Calu3 (cell line): Measurements from ENCODE around the gene PODNL1. TPM values are rescaled to one million over a fixed set of nuclear protein-coding genes. Genes with fewer than 3 reads are reported as not detected.
"Not testable (repeated sequence)": the region's sequence is repeated elsewhere in the genome, so short reads cannot be mapped to it uniquely, and the experiment has no call there.

Source experiments
- BruUV-seq: library from RNA; stranded (reverse); fragments of 400-500 nt; replicated peaks from 2 replicates; lab custom pipeline; 2021; lab: Mats Ljungman, UMichigan
- CTCF ChIA-PET: fragments of 300-600 bp; sonication (Branson Sonifier 250); formaldehyde crosslinking; loops from one replicate; lab custom pipeline; 2022; ENCODE audit warnings: antibody characterized with exemption; lab: Charles Lee
- DNase-seq: peaks from one replicate; pipeline ENCODE4 v3.0.0; 2022
- H3K27ac Mint-ChIP-seq: one replicate; pipeline ENCODE4 v1.8.0; 2022; ENCODE audit warnings: mixed read lengths; ENCODE audit not compliant: unreplicated experiment
- H3K27me3 Mint-ChIP-seq: one replicate; pipeline ENCODE4 v1.8.0; 2022; ENCODE audit warnings: mixed read lengths; ENCODE audit not compliant: unreplicated experiment
- H3K36me3 Mint-ChIP-seq: one replicate; pipeline ENCODE4 v1.8.0; 2022; ENCODE audit warnings: mild to moderate bottlenecking, moderate library complexity, mixed read lengths; ENCODE audit not compliant: insufficient read depth, unreplicated experiment
- H3K4me1 Mint-ChIP-seq: one replicate; pipeline ENCODE4 v1.8.0; 2022; ENCODE audit warnings: mild to moderate bottlenecking, low read depth, mixed read lengths; ENCODE audit not compliant: unreplicated experiment
- H3K4me3 Mint-ChIP-seq: one replicate; pipeline ENCODE4 v1.8.0; 2022; ENCODE audit warnings: mild to moderate bottlenecking, low read depth, moderate library complexity, mixed read lengths; ENCODE audit not compliant: unreplicated experiment
- H3K9me3 Mint-ChIP-seq: one replicate; pipeline ENCODE4 v1.8.0; 2022; ENCODE audit warnings: low read depth, mixed read lengths; ENCODE audit not compliant: unreplicated experiment
- CTCF ChIP-seq: fragments of 200-600 bp; IDR thresholded peaks from one replicate; pipeline ENCODE4 v1.8.0; 2022; ENCODE audit warnings: antibody characterized with exemption; ENCODE audit not compliant: unreplicated experiment
- intact Hi-C: fragments of 100-400 bp; cut with micrococcal nuclease; formaldehyde crosslinking; loops from one replicate; pipeline ENCODE4 v1.10.0; 2022; ENCODE audit not compliant: unreplicated experiment
- total RNA-seq: library from RNA; stranded (reverse); gene quantifications from 2 replicates; pipeline ENCODE4 v1.2.3, GENCODE V29; 2022

Gene PODNL1
- total RNA-seq, 1 experiment from 2014 or later = not detected

GRCh38 chr19:13976446-13976845 lies 38.2 kb upstream of the PODNL1 start:
- CTCF ChIA-PET = no interaction called here
- no TSS peak for BruUV-seq
- Mint-ChIP-seq H3K4me1 (no peaks in the 10 kb centered on the region), H3K27ac (no peak overlapping the region), H3K9me3 (no peaks in the 10 kb centered on the region), H3K36me3 (peaks cover 4% of the 10 kb centered on the region), H3K4me3 (no peak overlapping the region), H3K27me3 (no peaks in the 10 kb centered on the region)
- no peak for DNase-seq
- intact Hi-C loops = loop anchor here (5.0 kb wide), 1 partner anchor 56 kb away; the partner anchor contains the start of gene IL27RA
- TF ChIP-seq CTCF = no peak

- peaks cover 4% of the 10 kb centered on the region for H3K36me3 Mint-ChIP-seq
- no TSS peak for BruUV-seq
- no peak for TF ChIP-seq CTCF
- no peak for DNase-seq
- CTCF ChIA-PET = no interaction called here
- no peak overlapping the region for H3K27ac Mint-ChIP-seq
- intact Hi-C loops = loop anchor here (5.0 kb wide), 1 partner anchor 56 kb away; the partner anchor contains the start of gene IL27RA
- H3K27me3 Mint-ChIP-seq = no peaks in the 10 kb centered on the region
- H3K9me3 Mint-ChIP-seq = no peaks in the 10 kb centered on the region
- H3K4me1 Mint-ChIP-seq = no peaks in the 10 kb centered on the region
- no peak overlapping the region for H3K4me3 Mint-ChIP-seq
These were observed 37.7 kb upstream of the PODNL1 start for GRCh38 chr19:13975870-13976269.

- no peaks in the 10 kb centered on the region for H3K27me3 Mint-ChIP-seq
These were observed 35.9 kb upstream of the PODNL1 start for GRCh38 chr19:13974073-13974472.

GRCh38 chr19:13973479-13973878 lies 35.3 kb upstream of the PODNL1 start:
- H3K4me1 Mint-ChIP-seq, H3K27ac Mint-ChIP-seq, BruUV-seq, H3K9me3 Mint-ChIP-seq, H3K4me3 Mint-ChIP-seq, intact Hi-C loops, H3K27me3 Mint-ChIP-seq, CTCF ChIA-PET, H3K36me3 Mint-ChIP-seq, DNase-seq: not testable (repeated sequence)

More at GRCh38 chr19:13974073-13974472, 35.9 kb upstream of the PODNL1 start:
- Mint-ChIP-seq H3K27ac (no peak overlapping the region), H3K36me3 (peaks cover 4% of the 10 kb centered on the region), H3K4me1 (no peaks in the 10 kb centered on the region), H3K9me3 (no peaks in the 10 kb centered on the region), H3K4me3 (no peak overlapping the region)
- intact Hi-C loops = no loop called here
- BruUV-seq = no TSS peak
- CTCF ChIA-PET = no interaction called here
- DNase-seq = no peak
- no peak for TF ChIP-seq CTCF

GRCh38 chr19:13972368-13973155 lies 34.3 kb upstream of the PODNL1 start:
- Mint-ChIP-seq H3K27ac (no peak overlapping the region), H3K4me1 (no peaks in the 10 kb centered on the region), H3K36me3 (peaks cover 4% of the 10 kb centered on the region), H3K9me3 (no peaks in the 10 kb centered on the region), H3K4me3 (no peak overlapping the region), H3K27me3 (no peaks in the 10 kb centered on the region)
- no TSS peak for BruUV-seq
- CTCF ChIA-PET = no interaction called here
- DNase-seq = no peak
- intact Hi-C loops = no loop called here
- TF ChIP-seq CTCF = no peak

GRCh38 chr19:13971868-13972267 lies 33.7 kb upstream of the PODNL1 start:
- not testable (repeated sequence) for H3K9me3 Mint-ChIP-seq

More at GRCh38 chr19:13971868-13972267, 33.7 kb upstream of the PODNL1 start:
- intact Hi-C loops, DNase-seq, H3K4me1 Mint-ChIP-seq, H3K27me3 Mint-ChIP-seq, BruUV-seq, H3K36me3 Mint-ChIP-seq, H3K4me3 Mint-ChIP-seq, H3K27ac Mint-ChIP-seq, CTCF ChIA-PET: not testable (repeated sequence)
